WTC11 (cell line): ENCODE results near the gene CDS1.
A peak's percentile ranks its signal among the peaks of the same experiment; 100 is the strongest.

Source experiments
- ETV6 ChIP-seq: sonication (generic); formaldehyde crosslinking; IDR thresholded peaks from 2 replicates; pipeline ENCODE4 v1.8.1; 2022; ENCODE audit warnings: mild to moderate bottlenecking, missing genetic modification reagents
- FOXJ3 ChIP-seq: sonication (generic); formaldehyde crosslinking; IDR thresholded peaks from 2 replicates; pipeline ENCODE4 v1.9.0; 2021; ENCODE audit warnings: missing genetic modification reagents, mild to moderate bottlenecking, borderline replicate concordance
- HMGA2 ChIP-seq: fragments of 250-450 bp; sonication (Bioruptor Pico); IDR thresholded peaks from 2 replicates; pipeline ENCODE4 v1.4.0; 2021; ENCODE audit warnings: mild to moderate bottlenecking, moderate library complexity
- MAX ChIP-seq: sonication (generic); formaldehyde crosslinking; IDR thresholded peaks from 2 replicates; pipeline ENCODE4 v1.8.0; 2022; ENCODE audit warnings: mild to moderate bottlenecking, missing genetic modification reagents
- TF ChIP-seq, protein P1 (sequence below): fragments of 200-600 bp; IDR thresholded peaks from 2 replicates; pipeline ENCODE4 v1.8.0; 2022; ENCODE audit warnings: antibody characterized with exemption
- TF ChIP-seq, protein P2 (sequence below): sonication (generic); formaldehyde crosslinking; IDR thresholded peaks from 2 replicates; pipeline ENCODE4 v1.8.1; 2023; ENCODE audit warnings: mild to moderate bottlenecking, moderate library complexity, missing genetic modification reagents
- TF ChIP-seq, protein P3 (sequence below): sonication (generic); formaldehyde crosslinking; IDR thresholded peaks from 2 replicates; pipeline ENCODE4 v1.8.0; 2022; ENCODE audit warnings: mild to moderate bottlenecking, missing genetic modification reagents
- TF ChIP-seq, protein P4 (sequence below): sonication (generic); formaldehyde crosslinking; IDR thresholded peaks from 2 replicates; pipeline ENCODE4 v1.8.1; 2023; ENCODE audit warnings: mild to moderate bottlenecking, missing genetic modification reagents
- TF ChIP-seq, protein P5 (sequence below): sonication (generic); formaldehyde crosslinking; IDR thresholded peaks from 2 replicates; pipeline ENCODE4 v1.8.1; 2022; ENCODE audit warnings: low read depth, missing genetic modification reagents, borderline replicate concordance

DNA sequence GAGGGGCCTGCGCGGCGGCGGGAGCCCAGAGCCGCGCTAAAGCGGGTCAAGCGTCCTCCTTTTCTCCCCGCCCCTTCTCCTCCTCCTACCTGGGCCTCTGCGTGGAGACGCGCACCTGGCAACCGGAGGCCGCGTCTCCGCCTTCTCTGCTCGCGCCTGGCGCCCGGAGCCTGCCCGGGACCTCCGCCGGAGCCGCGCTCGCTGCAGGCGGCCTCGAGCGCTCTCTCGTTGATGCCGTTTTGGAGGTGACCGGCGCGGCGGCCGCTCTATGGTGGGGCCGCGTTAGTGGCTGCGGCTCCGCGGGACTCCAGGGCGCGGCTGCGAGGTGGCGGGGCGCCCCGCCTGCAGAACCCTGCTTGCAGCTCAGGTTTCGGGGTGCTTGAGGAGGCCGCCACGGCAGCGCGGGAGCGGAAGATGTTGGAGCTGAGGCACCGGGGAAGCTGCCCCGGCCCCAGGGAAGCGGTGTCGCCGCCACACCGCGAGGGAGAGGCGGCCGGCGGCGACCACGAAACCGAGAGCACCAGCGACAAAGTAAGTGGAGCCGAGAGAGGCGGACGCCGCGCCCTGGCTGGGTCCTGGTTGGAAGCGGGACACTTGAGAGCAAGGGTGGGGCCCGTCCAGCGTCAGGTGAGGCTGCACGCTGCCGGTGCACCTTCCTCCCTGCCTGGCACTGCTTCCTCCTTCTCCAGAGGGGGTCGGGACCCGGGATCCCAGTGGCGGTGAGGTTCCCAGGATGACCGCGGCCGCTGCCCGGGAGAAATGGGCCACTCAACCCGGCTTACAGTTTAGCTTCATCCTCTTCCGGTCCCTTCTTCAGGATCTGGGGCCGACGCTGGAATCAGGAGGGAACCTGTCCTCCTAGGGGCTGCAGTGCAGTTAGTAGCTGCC, at the start of gene CDS1:
- TF ChIP-seq, protein P1, sequence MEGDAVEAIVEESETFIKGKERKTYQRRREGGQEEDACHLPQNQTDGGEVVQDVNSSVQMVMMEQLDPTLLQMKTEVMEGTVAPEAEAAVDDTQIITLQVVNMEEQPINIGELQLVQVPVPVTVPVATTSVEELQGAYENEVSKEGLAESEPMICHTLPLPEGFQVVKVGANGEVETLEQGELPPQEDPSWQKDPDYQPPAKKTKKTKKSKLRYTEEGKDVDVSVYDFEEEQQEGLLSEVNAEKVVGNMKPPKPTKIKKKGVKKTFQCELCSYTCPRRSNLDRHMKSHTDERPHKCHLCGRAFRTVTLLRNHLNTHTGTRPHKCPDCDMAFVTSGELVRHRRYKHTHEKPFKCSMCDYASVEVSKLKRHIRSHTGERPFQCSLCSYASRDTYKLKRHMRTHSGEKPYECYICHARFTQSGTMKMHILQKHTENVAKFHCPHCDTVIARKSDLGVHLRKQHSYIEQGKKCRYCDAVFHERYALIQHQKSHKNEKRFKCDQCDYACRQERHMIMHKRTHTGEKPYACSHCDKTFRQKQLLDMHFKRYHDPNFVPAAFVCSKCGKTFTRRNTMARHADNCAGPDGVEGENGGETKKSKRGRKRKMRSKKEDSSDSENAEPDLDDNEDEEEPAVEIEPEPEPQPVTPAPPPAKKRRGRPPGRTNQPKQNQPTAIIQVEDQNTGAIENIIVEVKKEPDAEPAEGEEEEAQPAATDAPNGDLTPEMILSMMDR, result no peak
- TF ChIP-seq MAX (CRISPR knock-in tag) (peak; percentile 58; the same call in 1 of the 2 replicates), FOXJ3 (no peak), ETV6 (0 out of 2 replicates have a peak, but pooled peaks have one; percentile 22), HMGA2 (CRISPR knock-in tag) (no peak)
- TF ChIP-seq, protein P2, sequence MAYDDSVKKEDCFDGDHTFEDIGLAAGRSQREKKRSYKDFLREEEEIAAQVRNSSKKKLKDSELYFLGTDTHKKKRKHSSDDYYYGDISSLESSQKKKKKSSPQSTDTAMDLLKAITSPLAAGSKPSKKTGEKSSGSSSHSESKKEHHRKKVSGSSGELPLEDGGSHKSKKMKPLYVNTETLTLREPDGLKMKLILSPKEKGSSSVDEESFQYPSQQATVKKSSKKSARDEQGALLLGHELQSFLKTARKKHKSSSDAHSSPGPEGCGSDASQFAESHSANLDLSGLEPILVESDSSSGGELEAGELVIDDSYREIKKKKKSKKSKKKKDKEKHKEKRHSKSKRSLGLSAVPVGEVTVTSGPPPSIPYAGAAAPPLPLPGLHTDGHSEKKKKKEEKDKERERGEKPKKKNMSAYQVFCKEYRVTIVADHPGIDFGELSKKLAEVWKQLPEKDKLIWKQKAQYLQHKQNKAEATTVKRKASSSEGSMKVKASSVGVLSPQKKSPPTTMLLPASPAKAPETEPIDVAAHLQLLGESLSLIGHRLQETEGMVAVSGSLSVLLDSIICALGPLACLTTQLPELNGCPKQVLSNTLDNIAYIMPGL (CRISPR knock-in tag), result peak; percentile 86
- TF ChIP-seq, protein P3, sequence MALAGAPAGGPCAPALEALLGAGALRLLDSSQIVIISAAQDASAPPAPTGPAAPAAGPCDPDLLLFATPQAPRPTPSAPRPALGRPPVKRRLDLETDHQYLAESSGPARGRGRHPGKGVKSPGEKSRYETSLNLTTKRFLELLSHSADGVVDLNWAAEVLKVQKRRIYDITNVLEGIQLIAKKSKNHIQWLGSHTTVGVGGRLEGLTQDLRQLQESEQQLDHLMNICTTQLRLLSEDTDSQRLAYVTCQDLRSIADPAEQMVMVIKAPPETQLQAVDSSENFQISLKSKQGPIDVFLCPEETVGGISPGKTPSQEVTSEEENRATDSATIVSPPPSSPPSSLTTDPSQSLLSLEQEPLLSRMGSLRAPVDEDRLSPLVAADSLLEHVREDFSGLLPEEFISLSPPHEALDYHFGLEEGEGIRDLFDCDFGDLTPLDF (CRISPR knock-in tag), result no peak
- TF ChIP-seq, protein P4, sequence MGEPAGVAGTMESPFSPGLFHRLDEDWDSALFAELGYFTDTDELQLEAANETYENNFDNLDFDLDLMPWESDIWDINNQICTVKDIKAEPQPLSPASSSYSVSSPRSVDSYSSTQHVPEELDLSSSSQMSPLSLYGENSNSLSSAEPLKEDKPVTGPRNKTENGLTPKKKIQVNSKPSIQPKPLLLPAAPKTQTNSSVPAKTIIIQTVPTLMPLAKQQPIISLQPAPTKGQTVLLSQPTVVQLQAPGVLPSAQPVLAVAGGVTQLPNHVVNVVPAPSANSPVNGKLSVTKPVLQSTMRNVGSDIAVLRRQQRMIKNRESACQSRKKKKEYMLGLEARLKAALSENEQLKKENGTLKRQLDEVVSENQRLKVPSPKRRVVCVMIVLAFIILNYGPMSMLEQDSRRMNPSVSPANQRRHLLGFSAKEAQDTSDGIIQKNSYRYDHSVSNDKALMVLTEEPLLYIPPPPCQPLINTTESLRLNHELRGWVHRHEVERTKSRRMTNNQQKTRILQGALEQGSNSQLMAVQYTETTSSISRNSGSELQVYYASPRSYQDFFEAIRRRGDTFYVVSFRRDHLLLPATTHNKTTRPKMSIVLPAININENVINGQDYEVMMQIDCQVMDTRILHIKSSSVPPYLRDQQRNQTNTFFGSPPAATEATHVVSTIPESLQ, result no peak
- TF ChIP-seq, protein P5, sequence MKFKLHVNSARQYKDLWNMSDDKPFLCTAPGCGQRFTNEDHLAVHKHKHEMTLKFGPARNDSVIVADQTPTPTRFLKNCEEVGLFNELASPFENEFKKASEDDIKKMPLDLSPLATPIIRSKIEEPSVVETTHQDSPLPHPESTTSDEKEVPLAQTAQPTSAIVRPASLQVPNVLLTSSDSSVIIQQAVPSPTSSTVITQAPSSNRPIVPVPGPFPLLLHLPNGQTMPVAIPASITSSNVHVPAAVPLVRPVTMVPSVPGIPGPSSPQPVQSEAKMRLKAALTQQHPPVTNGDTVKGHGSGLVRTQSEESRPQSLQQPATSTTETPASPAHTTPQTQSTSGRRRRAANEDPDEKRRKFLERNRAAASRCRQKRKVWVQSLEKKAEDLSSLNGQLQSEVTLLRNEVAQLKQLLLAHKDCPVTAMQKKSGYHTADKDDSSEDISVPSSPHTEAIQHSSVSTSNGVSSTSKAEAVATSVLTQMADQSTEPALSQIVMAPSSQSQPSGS (CRISPR knock-in tag), result no peak
